NCI-H2196 treated with DMSO at 0.1 percent for 48 hours (cell line): Measurements from ENCODE around the gene SUMF2.
"Not testable (repeated sequence)": the region's sequence is repeated elsewhere in the genome, so short reads cannot be mapped to it uniquely, and the experiment has no call there.

Experiments used
- DNase-seq: peaks from one replicate; lab custom pipeline; 2025; ENCODE audit not compliant: unreplicated experiment; lab: John Stamatoyannopoulos, UW

SUMF2 gene

GRCh38 chr7:56062382-56062781 lies 1.7 kb upstream of the SUMF2 start:
- no peak for DNase-seq

DNA sequence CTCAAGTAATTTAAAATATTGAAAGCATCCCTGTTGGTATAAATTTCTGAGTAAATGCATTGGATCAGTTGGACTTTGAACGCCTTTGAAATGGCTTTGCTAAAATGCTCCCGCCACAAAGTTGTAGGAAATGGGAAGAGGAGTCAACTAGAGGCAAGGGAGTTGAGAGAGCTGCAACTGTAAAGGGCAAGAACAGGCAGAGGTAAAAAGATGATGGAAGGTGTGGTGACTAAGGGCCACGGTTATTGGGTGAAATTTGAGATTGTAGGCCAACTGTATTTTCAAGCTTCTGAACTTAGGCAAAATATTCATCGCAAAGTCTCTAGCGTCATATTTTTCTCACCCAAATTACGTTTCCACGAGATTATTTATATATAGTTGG lies 595 bp upstream of the SUMF2 start:
- DNase-seq, result no peak

GRCh38 chr7:56066376-56066775 lies 2.3 kb downstream of the SUMF2 start:
- not testable (repeated sequence) for DNase-seq

GRCh38 chr7:56074371-56074791 lies 10.3 kb downstream of the SUMF2 start:
- DNase-seq, result peak; percentile 91

DNA sequence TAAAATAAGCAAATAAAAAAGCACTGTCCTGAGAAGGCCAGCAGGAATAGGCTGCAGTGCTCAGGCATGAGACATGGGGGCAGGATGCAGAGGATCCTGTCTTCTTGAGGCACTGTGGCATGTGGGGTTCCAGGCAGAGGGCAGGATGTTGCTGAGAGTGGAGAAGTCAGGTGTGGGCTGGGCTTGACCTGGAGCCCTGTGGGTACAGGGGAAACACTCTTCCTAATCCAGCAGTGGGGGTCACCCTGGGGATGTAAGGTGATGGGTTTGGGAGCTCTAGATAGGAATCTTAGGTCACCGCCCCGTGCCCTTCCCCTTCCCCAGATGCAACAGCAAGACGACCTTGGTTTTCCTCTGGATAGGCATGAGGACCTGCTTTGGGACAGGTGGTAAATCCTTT lies 13.6 kb downstream of the SUMF2 start:
- DNase-seq, result no peak

DNA sequence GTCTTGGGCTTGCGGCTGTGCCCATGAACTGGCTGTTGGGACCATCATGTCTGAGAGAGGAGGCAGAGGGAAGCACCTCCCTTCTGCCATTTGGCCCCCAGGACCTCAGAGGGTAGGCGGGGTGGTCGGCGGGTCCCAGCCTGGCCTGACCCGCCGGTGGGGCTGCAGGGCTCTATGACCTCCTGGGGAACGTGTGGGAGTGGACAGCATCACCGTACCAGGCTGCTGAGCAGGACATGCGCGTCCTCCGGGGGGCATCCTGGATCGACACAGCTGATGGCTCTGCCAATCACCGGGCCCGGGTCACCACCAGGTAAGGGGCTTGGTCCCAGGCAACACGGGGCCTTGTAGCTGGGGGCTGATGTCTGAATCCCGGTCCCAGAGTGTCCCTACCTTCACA lies 14.1 kb downstream of the SUMF2 start:
- no peak for DNase-seq

- peak; percentile 97 for DNase-seq
Measured at GRCh38 chr7:56079450-56080185, 15.5 kb downstream of the SUMF2 start.

DNA sequence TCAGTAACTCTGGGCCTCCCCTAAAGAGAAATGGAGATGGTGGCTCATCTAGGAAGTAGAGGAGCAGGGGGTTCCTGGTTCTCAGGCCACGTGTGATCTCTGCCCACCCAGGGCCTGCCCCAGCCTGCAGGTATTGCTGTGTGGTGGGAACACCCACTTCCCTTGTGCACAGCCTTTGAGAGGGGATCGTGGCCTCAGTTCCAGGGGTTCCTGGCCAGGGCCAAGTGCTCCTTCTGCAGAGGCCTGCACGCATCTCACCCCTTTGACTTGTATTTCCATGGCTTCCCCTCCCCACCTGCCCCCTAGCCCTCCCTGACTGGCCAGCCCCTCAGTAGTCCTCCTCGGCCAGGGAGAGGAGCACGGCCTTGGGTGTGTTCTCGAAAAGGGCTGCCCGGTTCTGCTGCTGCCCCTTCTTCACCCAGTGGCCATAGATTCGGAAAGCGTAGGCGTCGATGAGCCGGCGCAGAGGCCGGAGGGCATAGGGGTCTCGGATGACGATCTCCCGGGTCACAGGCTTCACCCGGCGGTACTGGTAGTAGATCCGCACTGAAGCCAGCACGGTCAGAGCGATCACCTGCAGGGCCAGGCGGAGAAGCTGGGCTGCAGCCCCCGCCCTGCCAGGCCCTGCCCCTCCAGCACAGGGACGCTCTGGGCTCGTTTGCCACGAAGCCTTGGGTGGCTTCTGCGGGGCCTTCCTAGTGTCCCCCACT lies 16.8 kb downstream of the SUMF2 start:
- not testable (repeated sequence) for DNase-seq

- DNase-seq, result no peak
Measured at GRCh38 chr7:56081626-56082340, 17.7 kb downstream of the SUMF2 start.

DNA sequence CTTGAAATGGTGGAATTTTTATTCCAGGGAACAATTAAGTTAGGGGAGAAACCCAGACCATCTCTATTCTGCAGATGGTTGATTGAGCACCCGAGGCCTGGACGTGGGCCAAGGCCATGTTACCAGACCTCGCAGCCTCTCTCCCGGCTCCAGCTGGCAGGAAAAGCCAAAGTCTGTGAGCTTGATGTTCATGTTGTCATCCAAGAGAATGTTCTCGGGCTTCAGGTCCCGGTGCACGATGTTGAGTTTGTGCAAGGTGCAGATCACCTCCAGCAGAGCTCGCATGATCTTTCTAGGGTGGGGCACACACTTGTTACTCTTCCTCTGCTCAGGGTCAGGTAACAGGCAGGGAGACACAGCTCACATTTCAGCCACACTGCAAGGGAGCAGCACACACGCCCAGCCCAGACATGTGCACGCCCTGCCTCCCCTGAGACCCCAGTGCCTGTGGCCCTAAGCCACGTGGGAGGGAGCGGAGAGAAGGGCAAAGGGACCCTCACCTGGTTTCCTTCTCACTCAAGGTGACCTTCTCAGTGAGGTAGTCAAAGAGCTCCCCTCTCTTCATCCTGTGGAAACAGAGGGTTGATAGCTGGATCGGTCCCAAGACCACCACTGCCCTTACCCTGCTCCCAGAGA lies 19.2 kb downstream of the SUMF2 start:
- DNase-seq, result peak; percentile 72

GRCh38 chr7:56086761-56087160 lies 22.7 kb downstream of the SUMF2 start:
- DNase-seq, result no peak

GRCh38 chr7:56087445-56087844 lies 23.4 kb downstream of the SUMF2 start:
- no peak for DNase-seq

DNA sequence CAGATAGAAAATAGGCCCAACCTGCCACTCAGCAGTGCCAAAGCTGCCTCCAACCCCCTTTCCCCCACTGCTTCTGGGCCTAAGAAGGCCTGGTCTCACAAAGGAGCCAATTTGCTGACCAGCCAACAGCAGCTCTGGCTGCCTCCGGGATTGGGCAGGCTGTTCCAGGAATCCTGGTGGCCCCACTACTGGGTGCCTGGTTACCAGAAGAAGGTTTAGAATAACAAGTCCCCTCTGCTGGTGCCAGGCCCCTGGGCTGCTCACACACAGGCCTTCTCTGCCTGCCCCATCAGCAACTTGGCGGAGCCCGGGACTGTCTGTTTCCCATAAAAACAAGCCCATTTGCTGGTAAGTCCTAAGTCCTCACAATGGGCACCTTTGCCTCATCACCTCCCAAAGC lies 27.5 kb downstream of the SUMF2 start:
- DNase-seq, result peak; percentile 36

GRCh38 chr7:56092388-56092787 lies 28.3 kb downstream of the SUMF2 start:
- DNase-seq, result not testable (repeated sequence)

DNA sequence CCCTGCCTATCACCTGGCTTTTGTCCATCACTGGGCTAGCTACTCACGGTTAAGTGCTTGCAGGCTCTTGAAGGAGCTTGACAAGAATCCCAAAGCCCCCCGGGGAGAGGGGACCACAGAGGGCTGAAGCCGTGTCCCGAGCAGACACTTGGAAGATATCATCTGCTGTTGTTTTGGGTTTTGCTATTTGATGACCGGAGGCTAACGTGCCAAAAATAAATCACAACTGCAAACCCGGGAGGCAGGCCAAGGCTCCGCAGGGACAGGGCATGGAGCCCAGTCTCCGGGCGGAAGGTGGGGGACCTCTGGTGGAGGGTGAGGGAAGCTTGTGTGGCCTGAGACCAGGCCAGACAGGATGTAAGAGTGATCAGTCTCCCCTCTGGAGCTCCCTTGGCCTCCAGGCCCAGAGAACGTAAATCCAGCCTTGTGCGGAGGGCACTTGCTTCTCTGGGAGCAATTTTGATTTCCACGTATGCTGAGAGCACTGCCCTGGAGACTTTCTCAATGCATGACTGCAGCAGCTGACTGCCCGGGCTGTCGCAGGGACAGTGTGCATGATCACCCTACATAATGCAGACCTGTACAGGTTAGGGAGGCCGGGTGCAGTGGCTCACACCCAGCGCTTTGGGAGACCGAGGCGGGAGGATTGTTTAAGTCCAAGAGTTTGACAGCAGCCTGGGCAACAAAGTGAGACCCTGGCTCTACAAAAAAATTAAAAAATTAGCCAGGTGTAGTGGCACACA lies 28.9 kb downstream of the SUMF2 start, which contains the start of gene PHKG1:
Gene PHKG1 (minus strand): TSS at position 164 of the 743 bp plus-strand sequence. CDS start 4,011 bp downstream, outside the sequence.
- peak; percentile 89 for DNase-seq

DNA sequence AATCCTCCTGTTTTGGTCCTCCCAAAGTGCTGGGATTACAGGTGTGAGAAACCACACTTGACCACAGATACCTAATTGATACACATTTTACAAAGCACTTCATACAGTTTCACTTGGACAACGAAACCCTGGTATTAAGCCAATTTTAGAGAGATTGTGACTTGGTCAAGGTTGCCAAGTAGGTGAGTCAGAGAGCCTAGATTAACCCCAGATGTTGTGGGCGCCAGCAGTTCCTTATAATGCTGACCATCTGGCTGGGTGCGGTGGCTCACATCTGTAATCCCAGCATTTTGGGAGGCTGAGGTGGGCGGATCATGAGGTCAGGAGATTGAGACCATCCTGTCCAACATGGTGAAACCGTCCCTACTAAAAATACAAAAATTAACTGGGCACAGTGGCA lies 33.6 kb downstream of the SUMF2 start:
- peak; percentile 80 for DNase-seq

GRCh38 chr7:56098187-56099008 lies 34.3 kb downstream of the SUMF2 start:
- not testable (repeated sequence) for DNase-seq

DNA sequence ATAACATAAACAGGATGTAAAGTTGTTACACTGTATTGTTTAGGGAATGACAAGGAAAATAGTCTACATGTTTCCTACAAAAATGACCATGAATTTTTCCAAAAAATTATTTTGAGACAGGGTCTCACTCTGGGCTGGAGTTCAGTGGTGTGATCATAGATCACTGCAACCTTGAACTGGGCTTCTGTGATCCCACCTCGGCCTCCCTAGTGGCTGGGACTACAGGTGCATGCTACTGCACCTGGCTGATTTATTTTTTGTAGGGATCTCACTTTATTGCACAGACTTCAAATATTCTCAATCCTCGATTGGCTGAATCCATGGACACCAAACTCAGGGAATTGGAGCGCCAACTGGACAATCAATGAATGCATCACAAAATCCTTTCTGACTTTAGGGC lies 35.6 kb downstream of the SUMF2 start:
- DNase-seq, result no peak

DNA sequence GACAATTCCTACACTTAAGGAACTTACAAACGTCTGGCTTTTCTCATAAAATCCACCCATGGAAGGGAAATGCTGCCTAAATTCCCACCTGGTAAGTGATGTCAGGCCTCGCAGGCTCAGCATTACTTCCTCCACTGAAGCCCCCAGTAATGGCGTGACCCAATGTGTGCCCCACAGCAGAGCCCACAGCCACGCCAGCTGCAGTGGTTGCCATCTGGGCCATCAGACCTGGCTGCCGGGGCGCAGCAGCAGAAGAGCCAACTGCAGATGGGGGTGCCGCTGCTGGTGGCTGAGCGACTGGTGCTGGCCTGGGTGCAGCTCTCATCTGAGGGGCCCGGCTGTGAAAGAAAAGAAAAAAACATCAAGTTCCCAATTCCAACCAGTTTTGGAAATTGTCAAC lies 40.1 kb downstream of the SUMF2 start:
- not testable (repeated sequence) for DNase-seq

DNA sequence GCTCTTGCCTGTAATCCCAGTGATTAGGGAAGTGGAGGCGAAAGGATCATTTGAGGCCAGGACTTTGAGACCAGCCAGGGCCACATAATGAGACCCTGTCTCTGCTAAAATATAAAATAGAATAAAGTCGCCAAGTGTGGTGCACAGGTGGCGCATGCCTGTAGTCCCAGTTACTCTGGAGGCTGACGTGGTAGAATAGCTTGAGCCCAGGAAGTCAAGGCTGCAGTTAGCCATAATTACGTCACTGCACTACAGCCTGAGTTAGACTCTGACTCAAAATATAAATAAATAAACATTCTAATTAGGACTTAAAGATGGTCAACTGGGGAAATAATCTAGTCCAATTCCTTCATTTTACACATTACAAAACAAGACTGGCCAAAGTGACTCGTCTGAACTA lies 41.4 kb downstream of the SUMF2 start:
- DNase-seq, result no peak
